Measurements from ENCODE around the gene DNAH12.
"Not testable (repeated sequence)": the region's sequence is repeated elsewhere in the genome, so short reads cannot be mapped to it uniquely, and the experiment has no call there.

The DNAH12 gene

DNA sequence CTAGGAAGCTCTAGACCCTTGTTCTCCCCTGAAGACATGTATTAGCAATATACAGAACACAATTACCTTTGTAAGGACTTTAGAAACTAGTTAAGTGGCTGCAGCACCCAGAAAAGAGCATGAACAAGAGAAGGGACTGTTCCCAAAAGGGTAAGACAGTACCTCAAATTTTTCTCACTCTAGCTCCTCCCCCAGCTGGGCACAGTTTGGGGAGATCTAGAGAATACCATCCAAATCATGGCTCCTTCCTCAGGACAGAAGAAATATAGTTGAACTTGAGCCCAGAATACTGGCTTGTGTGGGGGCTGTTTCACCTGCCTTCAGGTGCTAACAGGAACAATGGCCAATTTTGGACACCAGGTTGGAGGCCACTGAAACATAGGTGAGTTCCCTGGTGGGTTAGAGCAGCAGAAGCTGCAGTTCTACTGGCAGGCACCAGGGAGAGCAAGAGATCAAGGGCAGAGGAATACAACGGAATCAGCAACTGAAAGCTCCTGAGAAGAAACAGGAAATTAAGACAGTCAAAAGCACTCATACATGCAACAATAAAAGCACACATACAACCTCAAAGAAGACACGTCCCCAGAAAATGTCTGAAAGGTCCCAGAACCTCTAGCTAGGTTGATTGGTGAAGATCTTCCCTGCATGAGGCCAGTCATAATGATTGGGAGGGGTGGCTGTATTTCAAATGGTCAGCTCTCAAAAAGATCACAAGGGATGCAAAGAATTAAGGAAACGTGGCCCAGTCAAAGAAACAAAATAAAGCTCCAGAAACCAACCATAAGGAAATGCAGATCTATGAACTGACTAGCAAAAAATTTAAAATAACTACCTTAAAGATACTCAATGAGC, 146.7 kb downstream of the DNAH12 start:
- DNase-seq, result peak; percentile 66 to 72

GRCh38 chr3:57393977-57394376, 150.2 kb downstream of the DNAH12 start:
- no peak for DNase-seq

- no peak for DNase-seq
These were observed 152.4 kb downstream of the DNAH12 start for GRCh38 chr3:57391767-57392166.

DNA sequence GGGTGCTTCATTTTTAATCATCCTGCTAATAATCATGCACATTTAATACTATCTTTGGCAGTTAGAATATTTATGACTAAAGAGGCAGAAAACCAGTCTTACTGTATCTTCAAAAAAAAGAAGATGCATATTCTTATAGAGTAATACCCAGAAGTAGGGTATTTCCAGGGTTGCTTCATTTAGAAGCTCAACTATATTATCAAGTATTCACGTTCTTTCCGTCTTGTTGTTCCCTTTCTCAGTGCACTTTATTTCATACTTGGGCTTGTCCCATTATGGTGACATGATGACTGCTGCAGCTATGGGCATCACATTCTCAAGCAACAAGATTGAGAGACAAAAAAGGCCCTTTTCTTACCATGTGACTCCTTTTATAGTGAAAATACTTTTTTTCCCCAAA, 154.9 kb downstream of the DNAH12 start:
- DNase-seq, result no peak

GRCh38 chr3:57386307-57386706, 157.8 kb downstream of the DNAH12 start:
- DNase-seq, result no peak

DNA sequence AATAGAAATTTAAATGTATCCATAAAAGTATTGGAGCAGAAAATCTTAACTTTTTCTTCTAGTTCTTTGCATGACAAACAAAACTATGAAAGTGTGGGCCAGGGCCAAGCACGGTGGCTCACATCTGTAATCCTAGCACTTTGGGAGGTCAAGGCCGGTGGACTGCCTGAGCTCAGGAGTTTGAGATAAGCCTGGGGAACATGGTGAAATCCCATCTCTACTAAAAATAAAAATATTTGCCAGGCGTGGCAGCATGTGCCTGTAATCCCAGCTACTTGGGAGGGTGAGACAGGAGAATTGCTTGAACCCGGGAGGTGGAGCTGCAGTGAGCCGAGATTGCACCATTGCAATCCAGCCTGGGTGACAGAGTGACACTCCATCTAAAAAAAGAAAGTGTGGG, 158.6 kb downstream of the DNAH12 start:
- DNase-seq, result no peak

GRCh38 chr3:57383838-57384237, 160.3 kb downstream of the DNAH12 start:
- DNase-seq, result no peak

DNA sequence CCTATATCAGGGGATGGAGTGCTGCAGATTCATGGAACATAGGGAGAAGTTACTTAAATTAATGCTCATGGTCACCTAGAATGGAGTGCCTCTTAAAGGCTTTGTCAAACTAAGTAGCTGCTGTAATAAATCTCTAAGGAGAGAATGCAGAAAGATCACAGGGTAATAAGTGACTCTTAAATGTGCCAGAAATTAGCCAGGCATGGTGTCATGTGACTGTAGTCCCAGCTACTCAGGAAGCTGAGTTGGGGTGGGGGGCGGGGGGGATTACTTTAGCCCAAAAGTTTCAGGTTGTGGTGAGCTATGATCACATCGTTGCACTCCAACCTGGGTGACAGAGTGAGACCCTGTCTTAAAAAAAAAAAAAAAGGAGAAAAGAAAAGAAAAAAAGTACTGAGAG, 160.7 kb downstream of the DNAH12 start:
- no peak for DNase-seq

DNA sequence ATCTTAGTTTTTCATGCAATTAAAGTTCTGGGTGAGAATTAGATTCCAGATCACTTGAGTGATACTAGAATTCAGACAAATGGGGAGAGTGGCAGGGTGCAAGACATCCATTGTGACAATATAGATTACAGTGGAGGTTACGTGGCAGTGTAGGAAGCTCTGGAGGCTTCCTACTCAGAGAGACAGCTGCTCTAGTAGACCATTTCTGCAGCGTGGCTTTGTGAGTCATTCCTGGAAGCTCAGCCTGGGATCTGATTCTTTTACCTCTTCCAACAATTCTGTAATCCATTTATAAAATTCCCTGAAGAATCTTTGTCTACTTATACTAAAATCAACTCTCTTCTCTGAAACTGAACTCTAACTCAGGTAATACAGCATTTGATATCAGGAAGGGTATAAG, 161.2 kb downstream of the DNAH12 start:
- DNase-seq, result no peak

GRCh38 chr3:57370341-57370740, 173.8 kb downstream of the DNAH12 start:
- DNase-seq, result no peak

DNA sequence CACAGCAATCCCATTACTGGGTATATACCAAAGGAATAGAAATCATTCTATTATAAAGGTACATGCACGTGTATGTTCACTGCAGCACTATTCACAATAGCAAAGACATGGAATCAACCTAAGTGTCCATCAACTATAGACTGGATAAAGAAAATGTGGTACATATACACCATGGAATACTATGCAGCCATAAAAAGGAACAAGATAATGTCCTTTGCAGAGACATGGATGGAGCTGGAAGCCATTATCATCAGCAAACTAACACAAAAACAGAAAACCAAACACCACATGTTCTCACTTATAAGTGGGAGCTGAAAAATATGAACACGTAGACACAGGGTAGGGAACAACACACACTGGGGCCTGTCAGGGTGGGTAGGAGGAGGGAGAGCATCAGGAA, 179.1 kb downstream of the DNAH12 start:
- DNase-seq, result not testable (repeated sequence)

DNA sequence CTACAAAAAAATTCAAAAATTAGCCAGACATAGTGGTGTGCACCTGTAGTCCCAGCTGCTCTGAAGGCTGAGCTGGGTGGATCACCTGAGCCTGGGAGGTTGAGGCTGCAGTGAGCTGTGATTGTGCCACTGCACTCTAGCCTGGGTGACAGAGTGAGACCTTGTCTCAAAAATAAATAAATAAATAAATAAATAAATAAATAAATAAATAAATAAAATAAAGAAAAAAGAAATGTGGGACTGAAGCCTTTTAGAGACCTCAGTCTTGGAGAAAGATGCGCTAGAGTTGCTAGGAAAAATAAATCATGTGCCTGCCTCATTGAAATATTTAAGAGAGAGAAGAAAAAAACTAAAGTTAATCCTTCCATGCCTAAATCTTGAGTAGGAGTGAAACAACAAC, 187.9 kb downstream of the DNAH12 start:
- DNase-seq, result not testable (repeated sequence)

GRCh38 chr3:57354768-57355167, 189.4 kb downstream of the DNAH12 start:
- no peak for DNase-seq

GRCh38 chr3:57350271-57350670, 193.9 kb downstream of the DNAH12 start:
- DNase-seq, result no peak

- DNase-seq, result not testable (repeated sequence)
These were observed 205.0 kb downstream of the DNAH12 start for GRCh38 chr3:57339071-57339642.

- not testable (repeated sequence) for DNase-seq
These were observed 205.7 kb downstream of the DNAH12 start for GRCh38 chr3:57338272-57339070.

GRCh38 chr3:57335283-57335938, 208.7 kb downstream of the DNAH12 start:
- no peak for DNase-seq

DNA sequence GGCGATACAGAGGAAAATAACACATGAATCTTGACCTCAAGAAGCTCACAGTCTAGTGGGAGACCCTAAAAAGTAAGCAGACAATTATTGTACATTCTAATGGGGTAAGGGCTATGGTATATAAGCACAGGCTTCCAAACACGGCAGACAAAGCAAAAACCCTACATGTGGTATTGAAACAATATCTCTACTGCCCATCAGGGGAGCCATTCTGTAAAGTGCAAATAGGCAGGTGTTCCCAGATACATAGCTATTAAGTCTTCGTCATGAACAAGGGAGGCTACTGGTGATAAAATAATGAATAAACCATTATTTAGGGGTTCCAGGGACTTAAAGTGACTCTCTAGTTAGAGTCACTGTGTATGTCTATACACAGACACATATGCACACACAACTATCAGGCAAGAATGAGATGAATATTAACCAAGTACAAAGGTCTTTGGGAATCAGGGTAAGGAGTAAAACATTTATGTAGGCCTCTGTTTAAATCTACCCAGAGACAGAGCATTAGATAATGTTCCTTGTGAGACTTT, 213.0 kb downstream of the DNAH12 start:
- no peak for DNase-seq

DNA sequence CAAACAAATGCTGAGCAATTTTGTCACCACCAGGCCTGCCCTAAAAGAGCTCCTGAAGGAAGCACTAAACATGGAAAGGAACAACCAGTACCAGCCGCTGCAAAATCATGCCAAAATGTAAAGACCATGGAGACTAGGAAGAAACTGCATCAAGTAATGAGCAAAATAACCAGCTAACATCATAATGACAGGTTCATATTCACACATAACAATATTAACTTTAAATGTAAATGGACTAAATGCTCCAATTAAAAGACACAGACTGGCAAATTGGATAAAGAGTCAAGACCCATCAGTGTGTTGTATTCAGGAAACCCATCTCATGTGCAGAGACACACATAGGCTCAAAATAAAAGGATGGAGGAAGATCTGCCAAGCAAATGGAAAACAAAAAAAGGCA, 217.6 kb downstream of the DNAH12 start:
- not testable (repeated sequence) for DNase-seq

DNA sequence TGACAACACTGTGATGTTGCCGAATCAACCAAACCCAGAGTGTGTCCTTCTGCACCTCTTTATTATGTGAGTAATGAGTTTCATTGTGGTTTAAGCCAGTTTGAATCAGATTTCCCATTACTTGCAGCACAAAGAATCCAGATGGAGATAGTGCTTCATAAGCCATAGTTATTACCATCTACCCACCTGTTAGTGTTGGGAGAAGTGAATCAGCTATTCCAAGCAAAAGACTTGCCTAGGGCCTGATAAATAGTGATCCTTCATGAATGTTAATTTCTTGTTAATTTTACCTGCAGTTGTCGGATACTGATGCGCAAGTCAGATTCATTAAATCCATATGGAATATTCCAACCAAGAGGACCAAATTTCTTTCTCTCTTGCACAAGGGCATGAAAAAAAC, 229.9 kb downstream of the DNAH12 start:
- DNase-seq, result no peak

DNA sequence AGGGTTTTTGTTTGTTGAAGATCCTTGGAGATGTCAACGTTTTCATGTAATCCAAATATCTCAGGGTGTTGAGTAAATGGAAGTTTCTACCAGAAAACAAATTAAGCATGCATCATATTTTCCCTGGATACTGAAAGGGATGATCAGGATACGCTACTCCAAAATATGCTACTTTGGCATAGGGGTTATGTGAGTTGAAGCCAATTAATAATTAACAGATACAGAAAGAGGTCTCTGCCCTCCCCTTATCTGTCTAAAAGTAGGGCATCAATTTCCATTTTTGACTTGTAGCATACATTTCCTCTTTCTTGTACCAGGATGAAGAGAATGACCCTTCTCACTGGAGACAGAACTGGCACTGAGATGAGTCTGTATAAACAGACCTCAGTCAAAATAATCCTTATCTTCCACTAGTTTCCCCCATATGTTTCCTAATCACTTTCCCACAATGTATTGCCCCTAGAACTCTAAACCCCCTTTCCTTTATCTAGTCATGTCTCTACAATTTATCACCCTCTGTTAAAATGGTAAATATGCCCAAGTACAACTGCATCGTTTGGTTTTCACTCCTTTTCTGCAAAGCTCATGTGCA, 234.3 kb downstream of the DNAH12 start:
- DNase-seq, result no peak

- DNase-seq, result not testable (repeated sequence)
These were observed 240.6 kb downstream of the DNAH12 start for GRCh38 chr3:57303520-57303919.

All from CD4-positive, alpha-beta T cell treated with Interleukin-4 for 1 hour (primary cell).